ENCODE data around the gene SLC6A9. TPM values are rescaled to one million over a fixed set of nuclear protein-coding genes. Genes with fewer than 3 reads are reported as not detected.
A peak's percentile ranks its signal among the peaks of the same experiment; 100 is the strongest.

The SLC6A9 gene
- total RNA-seq, 2 experiments from 2014 or later: 10.2 to 11.1 TPM

- DNase-seq: no peak
- H3K9me3 Mint-ChIP-seq: no peaks in the 10 kb centered on the region
- peaks cover 1% of the 10 kb centered on the region for H3K36me3 Mint-ChIP-seq (ENCODE audit: low read depth)
- intact Hi-C loops (cut with micrococcal nuclease): loop anchor here (5.0 kb wide), 1 partner anchor 639 kb away; the partner anchor contains the start of genes ARMH1 and TMEM53
- no peaks in the 10 kb centered on the region for H3K27me3 Mint-ChIP-seq (ENCODE audit: low read depth)
- no peak overlapping the region for H3K27ac Mint-ChIP-seq
- H3K4me3 Mint-ChIP-seq: no peak overlapping the region
- CTCF ChIA-PET: interaction anchor here (0.7 to 4.3 kb wide), 2 partner anchors 20 to 28 kb away, joined by 3 to 82 read pairs; no protein-coding TSS in a partner anchor
- H3K4me1 Mint-ChIP-seq (ENCODE audit: low read depth): peaks cover 22% of the 10 kb centered on the region
Measured at GRCh38 chr1:44033756-44034155, 2.5 kb upstream of the SLC6A9 start.

GRCh38 chr1:44033041-44033575 lies 1.8 kb upstream of the SLC6A9 start:
- H3K27ac Mint-ChIP-seq: no peak overlapping the region
- no peak overlapping the region for H3K4me3 Mint-ChIP-seq

GRCh38 chr1:44032170-44032790 lies 1.0 kb upstream of the SLC6A9 start:
- Mint-ChIP-seq H3K27me3 (ENCODE audit: low read depth) (no peaks in the 10 kb centered on the region), H3K4me1 (ENCODE audit: low read depth) (peaks cover 29% of the 10 kb centered on the region), H3K27ac (no peak overlapping the region), H3K9me3 (no peaks in the 10 kb centered on the region), H3K36me3 (ENCODE audit: low read depth) (peaks cover 8% of the 10 kb centered on the region), H3K4me3 (peak overlapping the region; percentile 92)
- CTCF ChIA-PET: interaction anchor here (2.3 kb wide), 1 partner anchor 26 kb away, joined by 12 read pairs; no protein-coding TSS in a partner anchor
- intact Hi-C loops (cut with micrococcal nuclease): loop anchor here (5.0 kb wide), 1 partner anchor 640 kb away; the partner anchor contains the start of genes ARMH1 and TMEM53
- DNase-seq: no peak

More at GRCh38 chr1:44033041-44033575, 1.8 kb upstream of the SLC6A9 start:
- H3K27me3 Mint-ChIP-seq (ENCODE audit: low read depth): no peaks in the 10 kb centered on the region
- intact Hi-C loops (cut with micrococcal nuclease): loop anchor here (5.0 kb wide), 1 partner anchor 639 kb away; the partner anchor contains the start of genes ARMH1 and TMEM53
- peaks cover 26% of the 10 kb centered on the region for H3K4me1 Mint-ChIP-seq (ENCODE audit: low read depth)
- H3K36me3 Mint-ChIP-seq (ENCODE audit: low read depth): peaks cover 5% of the 10 kb centered on the region
- no peak for DNase-seq
- no peaks in the 10 kb centered on the region for H3K9me3 Mint-ChIP-seq
- CTCF ChIA-PET: interaction anchor here (0.7 to 4.3 kb wide), 3 partner anchors 19 to 27 kb away, joined by 3 to 82 read pairs (median 12); no protein-coding TSS in a partner anchor

- H3K4me1 Mint-ChIP-seq (ENCODE audit: low read depth): peaks cover 25% of the 10 kb centered on the region
- H3K4me3 Mint-ChIP-seq: peak overlapping the region; percentile 92
- peak overlapping the region; percentile 80 for H3K27ac Mint-ChIP-seq
- H3K9me3 Mint-ChIP-seq: no peaks in the 10 kb centered on the region
- intact Hi-C loops (cut with micrococcal nuclease): loop anchor here (1.0 to 5.0 kb wide), 7 partner anchors 18 to 642 kb away; partner anchors contain the start of genes ARMH1, ATP6V0B, CCDC24 and ERI3
- H3K27me3 Mint-ChIP-seq (ENCODE audit: low read depth): no peaks in the 10 kb centered on the region
- peaks cover 9% of the 10 kb centered on the region for H3K36me3 Mint-ChIP-seq (ENCODE audit: low read depth)
- CTCF ChIA-PET: interaction anchor here (1.0 to 2.3 kb wide), 3 partner anchors 18 to 25 kb away, joined by 7 to 12 read pairs (median 12); no protein-coding TSS in a partner anchor
- DNase-seq: peak; percentile 58
Measured at GRCh38 chr1:44030605-44031251, 534 bp downstream of the SLC6A9 start.

GRCh38 chr1:44029911-44030604 lies 1.2 kb downstream of the SLC6A9 start:
- peaks cover 10% of the 10 kb centered on the region for H3K36me3 Mint-ChIP-seq (ENCODE audit: low read depth)
- no peaks in the 10 kb centered on the region for H3K27me3 Mint-ChIP-seq (ENCODE audit: low read depth)
- peak overlapping the region; percentile 93 for H3K27ac Mint-ChIP-seq
- H3K9me3 Mint-ChIP-seq: no peaks in the 10 kb centered on the region
- H3K4me1 Mint-ChIP-seq (ENCODE audit: low read depth): peaks cover 25% of the 10 kb centered on the region
- peak; percentile 93 for DNase-seq
- H3K4me3 Mint-ChIP-seq: peak overlapping the region; percentile 92
- intact Hi-C loops (cut with micrococcal nuclease): loop anchor here (1.0 to 5.0 kb wide), 7 partner anchors 18 to 642 kb away; partner anchors contain the start of genes ARMH1, ATP6V0B, CCDC24 and ERI3
- CTCF ChIA-PET: interaction anchor here (2.3 kb wide), 1 partner anchor 25 kb away, joined by 12 read pairs; no protein-coding TSS in a partner anchor

GRCh38 chr1:44029260-44029910 lies 1.9 kb downstream of the SLC6A9 start:
- CTCF ChIA-PET: interaction anchor here (0.6 to 2.3 kb wide), 3 partner anchors 17 to 1161 kb away, joined by 3 to 12 read pairs (median 5); no protein-coding TSS in a partner anchor
- peak overlapping the region; percentile 91 for H3K4me3 Mint-ChIP-seq
- intact Hi-C loops (cut with micrococcal nuclease): loop anchor here (1.0 kb wide), 1 partner anchor 322 kb away; the partner anchor contains the start of gene ST3GAL3
- peaks cover 13% of the 10 kb centered on the region for H3K36me3 Mint-ChIP-seq (ENCODE audit: low read depth)
- H3K27ac Mint-ChIP-seq: peak overlapping the region; percentile 93
- H3K4me1 Mint-ChIP-seq (ENCODE audit: low read depth): peaks cover 25% of the 10 kb centered on the region
- H3K9me3 Mint-ChIP-seq: no peaks in the 10 kb centered on the region
- DNase-seq: no peak
- H3K27me3 Mint-ChIP-seq (ENCODE audit: low read depth): no peaks in the 10 kb centered on the region

- CTCF ChIA-PET: interaction anchor here (0.7 to 1.8 kb wide), 3 partner anchors 9 to 20 kb away, joined by 4 to 6 read pairs (median 5); no protein-coding TSS in a partner anchor
- Mint-ChIP-seq H3K9me3 (no peaks in the 10 kb centered on the region), H3K36me3 (ENCODE audit: low read depth) (peaks cover 20% of the 10 kb centered on the region), H3K27me3 (ENCODE audit: low read depth) (no peaks in the 10 kb centered on the region), H3K4me1 (ENCODE audit: low read depth) (peaks cover 25% of the 10 kb centered on the region), H3K4me3 (no peak overlapping the region), H3K27ac (no peak overlapping the region)
- intact Hi-C loops (cut with micrococcal nuclease): no loop called here
- no peak for DNase-seq
Measured at GRCh38 chr1:44027320-44027719, 3.9 kb downstream of the SLC6A9 start.

- CTCF ChIA-PET: interaction anchor here (0.6 kb wide), 1 partner anchor 46 kb away, joined by 3 read pairs; no protein-coding TSS in a partner anchor
- Mint-ChIP-seq H3K36me3 (ENCODE audit: low read depth) (peaks cover 27% of the 10 kb centered on the region), H3K4me1 (ENCODE audit: low read depth) (peaks cover 18% of the 10 kb centered on the region), H3K27ac (no peak overlapping the region), H3K9me3 (no peaks in the 10 kb centered on the region), H3K4me3 (no peak overlapping the region), H3K27me3 (ENCODE audit: low read depth) (no peaks in the 10 kb centered on the region)
- intact Hi-C loops (cut with micrococcal nuclease): no loop called here
- DNase-seq: no peak
Measured at GRCh38 chr1:44025816-44026215, 5.4 kb downstream of the SLC6A9 start.

GRCh38 chr1:44024903-44025525 lies 6.2 kb downstream of the SLC6A9 start:
- Mint-ChIP-seq H3K9me3 (no peaks in the 10 kb centered on the region), H3K36me3 (ENCODE audit: low read depth) (peaks cover 30% of the 10 kb centered on the region), H3K4me3 (no peak overlapping the region), H3K4me1 (ENCODE audit: low read depth) (peaks cover 18% of the 10 kb centered on the region), H3K27ac (no peak overlapping the region), H3K27me3 (ENCODE audit: low read depth) (no peaks in the 10 kb centered on the region)
- CTCF ChIA-PET: interaction anchor here (0.6 to 1.4 kb wide), 2 partner anchors 18 to 46 kb away, joined by 3 to 7 read pairs; no protein-coding TSS in a partner anchor
- DNase-seq: no peak
- intact Hi-C loops (cut with micrococcal nuclease): no loop called here

GRCh38 chr1:44024031-44024902 lies 7.0 kb downstream of the SLC6A9 start:
- Mint-ChIP-seq H3K9me3 (no peaks in the 10 kb centered on the region), H3K27me3 (ENCODE audit: low read depth) (no peaks in the 10 kb centered on the region), H3K4me3 (no peak overlapping the region), H3K36me3 (ENCODE audit: low read depth) (peaks cover 29% of the 10 kb centered on the region), H3K27ac (no peak overlapping the region), H3K4me1 (ENCODE audit: low read depth) (peaks cover 13% of the 10 kb centered on the region)
- intact Hi-C loops (cut with micrococcal nuclease): no loop called here
- CTCF ChIA-PET: interaction anchor here (1.4 kb wide), 1 partner anchor 18 kb away, joined by 7 read pairs; no protein-coding TSS in a partner anchor
- DNase-seq: no peak
